HFF-Myc (cell line): ENCODE data around the gene FCER2.

Source experiments
- DNase-seq: peaks from one replicate; pipeline ENCODE4 v3.0.0-alpha.2; 2011; ENCODE audit warnings: low read depth; ENCODE audit errors: extremely low read depth
- H3K4me3 ChIP-seq: replicated peaks from 2 replicates; pipeline ENCODE4 v1.5.1; 2011; ENCODE audit warnings: low read depth, mild to moderate bottlenecking, control low read depth, low read length
- TF ChIP-seq, protein P1 (sequence below): IDR thresholded peaks from 2 replicates; pipeline ENCODE4 v1.5.1; 2012; ENCODE audit warnings: mild to moderate bottlenecking, low read depth, low read length, control low read depth; ENCODE audit errors: missing control alignments

FCER2 gene

DNA sequence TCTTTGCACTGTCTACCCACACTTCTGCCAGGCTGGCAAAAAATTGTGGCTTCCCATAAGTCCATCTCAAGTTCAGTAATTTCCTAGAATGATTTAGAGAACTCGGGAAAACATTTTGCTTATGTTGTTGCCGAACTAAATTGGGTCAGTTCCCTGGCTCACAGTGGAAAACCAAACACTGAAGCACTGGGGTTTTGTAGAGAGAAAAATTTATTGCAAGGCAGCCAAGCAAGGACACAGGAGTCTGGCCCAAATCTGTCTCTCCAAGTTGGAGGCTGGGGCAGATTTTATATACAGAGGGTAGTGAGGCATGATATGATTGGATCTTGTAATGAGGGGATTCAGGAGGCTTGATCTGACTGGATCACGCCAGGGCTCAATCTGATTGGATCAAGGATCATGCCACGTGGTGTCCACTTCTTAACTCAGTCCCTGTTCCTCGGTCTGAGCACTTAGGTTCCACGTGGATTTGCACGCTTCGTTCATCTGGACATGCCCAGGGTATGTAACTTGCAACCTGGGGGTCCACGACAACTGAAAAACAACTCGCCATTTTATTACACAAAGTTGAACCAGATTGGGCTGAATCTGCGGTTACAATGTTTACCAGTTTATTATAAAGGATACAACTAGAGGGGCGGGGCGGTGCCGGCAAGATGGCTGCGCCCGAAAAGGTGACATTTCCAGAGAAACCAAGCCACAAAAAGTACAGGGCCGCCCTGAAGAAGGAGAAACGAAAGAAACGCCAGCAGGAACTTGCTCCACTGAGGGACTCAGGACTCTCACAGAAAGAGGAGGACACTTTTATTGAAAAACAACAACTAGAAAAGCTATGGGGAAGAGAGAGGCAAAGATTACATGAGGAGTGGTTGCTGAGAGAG lies 38.1 kb upstream of the FCER2 start:
- TF ChIP-seq, protein P1, sequence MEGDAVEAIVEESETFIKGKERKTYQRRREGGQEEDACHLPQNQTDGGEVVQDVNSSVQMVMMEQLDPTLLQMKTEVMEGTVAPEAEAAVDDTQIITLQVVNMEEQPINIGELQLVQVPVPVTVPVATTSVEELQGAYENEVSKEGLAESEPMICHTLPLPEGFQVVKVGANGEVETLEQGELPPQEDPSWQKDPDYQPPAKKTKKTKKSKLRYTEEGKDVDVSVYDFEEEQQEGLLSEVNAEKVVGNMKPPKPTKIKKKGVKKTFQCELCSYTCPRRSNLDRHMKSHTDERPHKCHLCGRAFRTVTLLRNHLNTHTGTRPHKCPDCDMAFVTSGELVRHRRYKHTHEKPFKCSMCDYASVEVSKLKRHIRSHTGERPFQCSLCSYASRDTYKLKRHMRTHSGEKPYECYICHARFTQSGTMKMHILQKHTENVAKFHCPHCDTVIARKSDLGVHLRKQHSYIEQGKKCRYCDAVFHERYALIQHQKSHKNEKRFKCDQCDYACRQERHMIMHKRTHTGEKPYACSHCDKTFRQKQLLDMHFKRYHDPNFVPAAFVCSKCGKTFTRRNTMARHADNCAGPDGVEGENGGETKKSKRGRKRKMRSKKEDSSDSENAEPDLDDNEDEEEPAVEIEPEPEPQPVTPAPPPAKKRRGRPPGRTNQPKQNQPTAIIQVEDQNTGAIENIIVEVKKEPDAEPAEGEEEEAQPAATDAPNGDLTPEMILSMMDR, result no peak
- H3K4me3 ChIP-seq, result no peak overlapping the region
- no peak for DNase-seq

DNA sequence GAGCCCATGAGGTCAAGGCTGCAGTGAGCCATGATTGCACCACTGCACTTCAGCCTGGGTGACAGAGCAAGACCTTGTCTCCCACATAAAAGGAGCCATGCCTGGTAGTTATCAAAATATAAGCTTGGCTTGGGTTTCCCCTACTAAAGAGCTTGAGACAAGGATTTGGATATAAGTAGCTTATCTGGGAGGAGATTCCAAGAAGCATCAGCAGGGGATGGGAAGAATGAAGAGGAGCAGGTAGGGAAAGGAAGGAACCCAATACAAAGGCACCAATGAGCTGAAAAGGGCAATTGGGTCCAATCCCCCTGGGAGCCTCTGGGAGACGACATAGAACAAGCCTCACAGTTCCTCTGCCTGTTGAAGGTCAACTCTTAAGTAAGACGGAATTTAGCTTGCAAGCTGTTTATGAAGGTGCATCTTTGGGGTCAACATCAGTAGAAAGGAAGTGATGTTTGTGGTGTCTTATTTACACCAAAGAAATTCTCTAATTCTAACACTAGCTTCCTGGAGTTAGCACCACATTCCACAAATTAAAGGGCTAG lies 37.4 kb upstream of the FCER2 start:
- no peak for DNase-seq
- TF ChIP-seq, protein P1, result no peak

DNA sequence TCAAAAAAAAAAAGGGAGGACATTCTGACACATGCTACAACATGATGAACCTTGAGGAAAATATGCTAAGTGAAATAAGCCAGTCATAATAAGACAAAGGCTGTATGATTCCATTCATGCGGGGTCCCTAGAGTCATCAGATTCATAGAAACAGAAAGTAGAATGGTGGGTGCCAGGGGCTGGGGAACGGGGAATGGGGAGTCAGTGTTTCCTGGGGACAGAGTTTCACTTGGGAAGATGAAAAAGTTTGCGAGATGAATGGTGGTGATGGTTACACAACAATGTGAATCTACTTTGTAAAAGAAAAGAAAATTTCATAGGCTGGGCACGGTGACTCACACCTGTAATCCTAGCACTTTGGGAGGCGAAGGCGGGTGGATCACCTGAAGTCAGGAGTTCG lies 36.1 kb upstream of the FCER2 start:
- TF ChIP-seq, protein P1, result no peak
- no peak overlapping the region for H3K4me3 ChIP-seq
- no peak for DNase-seq

More for the DNA sequence above, 37.4 kb upstream of the FCER2 start:
- H3K4me3 ChIP-seq, result no peak overlapping the region

DNA sequence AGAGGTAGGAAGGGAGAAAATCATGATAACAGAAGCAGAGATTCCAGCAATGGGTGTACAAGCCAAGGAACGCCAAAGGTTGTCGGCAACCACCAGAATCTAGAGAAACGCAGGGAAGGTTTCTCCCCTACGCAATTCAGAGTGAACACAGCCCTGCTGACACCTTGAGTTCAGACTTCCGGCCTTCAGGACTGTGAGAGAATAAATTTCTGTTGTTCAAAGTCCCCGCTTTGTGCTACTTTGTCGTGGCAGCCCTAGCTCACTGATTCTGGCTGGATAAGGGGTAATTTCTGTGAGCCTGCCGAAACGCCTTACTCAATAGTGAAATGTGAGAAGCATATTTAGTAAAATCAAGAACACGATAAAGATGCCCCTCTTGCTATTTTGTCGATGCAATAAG lies 35.3 kb upstream of the FCER2 start:
- TF ChIP-seq, protein P1, result no peak
- H3K4me3 ChIP-seq, result no peak overlapping the region
- no peak for DNase-seq

DNA sequence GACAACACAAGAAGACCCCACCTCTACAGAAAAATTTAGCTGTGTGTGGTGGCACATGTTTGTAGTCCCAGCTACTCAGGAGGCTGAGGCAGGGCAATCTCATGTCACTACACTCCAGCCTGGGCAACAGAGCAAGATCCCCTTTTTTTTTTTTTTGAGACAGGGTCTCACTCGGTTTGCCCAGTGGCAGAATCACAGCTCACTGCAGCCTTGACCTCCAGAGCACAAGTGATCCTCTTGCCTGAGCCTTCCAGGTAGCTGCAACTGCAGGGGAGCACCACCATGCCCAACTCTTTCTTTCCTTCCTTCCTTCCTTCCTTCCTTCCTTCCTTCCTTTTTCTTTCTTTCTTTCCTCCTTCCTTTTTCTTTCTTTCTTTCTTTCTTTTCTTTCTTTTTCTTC lies 34.2 kb upstream of the FCER2 start:
- TF ChIP-seq, protein P1, result no peak
- H3K4me3 ChIP-seq, result no peak overlapping the region
- DNase-seq, result no peak

DNA sequence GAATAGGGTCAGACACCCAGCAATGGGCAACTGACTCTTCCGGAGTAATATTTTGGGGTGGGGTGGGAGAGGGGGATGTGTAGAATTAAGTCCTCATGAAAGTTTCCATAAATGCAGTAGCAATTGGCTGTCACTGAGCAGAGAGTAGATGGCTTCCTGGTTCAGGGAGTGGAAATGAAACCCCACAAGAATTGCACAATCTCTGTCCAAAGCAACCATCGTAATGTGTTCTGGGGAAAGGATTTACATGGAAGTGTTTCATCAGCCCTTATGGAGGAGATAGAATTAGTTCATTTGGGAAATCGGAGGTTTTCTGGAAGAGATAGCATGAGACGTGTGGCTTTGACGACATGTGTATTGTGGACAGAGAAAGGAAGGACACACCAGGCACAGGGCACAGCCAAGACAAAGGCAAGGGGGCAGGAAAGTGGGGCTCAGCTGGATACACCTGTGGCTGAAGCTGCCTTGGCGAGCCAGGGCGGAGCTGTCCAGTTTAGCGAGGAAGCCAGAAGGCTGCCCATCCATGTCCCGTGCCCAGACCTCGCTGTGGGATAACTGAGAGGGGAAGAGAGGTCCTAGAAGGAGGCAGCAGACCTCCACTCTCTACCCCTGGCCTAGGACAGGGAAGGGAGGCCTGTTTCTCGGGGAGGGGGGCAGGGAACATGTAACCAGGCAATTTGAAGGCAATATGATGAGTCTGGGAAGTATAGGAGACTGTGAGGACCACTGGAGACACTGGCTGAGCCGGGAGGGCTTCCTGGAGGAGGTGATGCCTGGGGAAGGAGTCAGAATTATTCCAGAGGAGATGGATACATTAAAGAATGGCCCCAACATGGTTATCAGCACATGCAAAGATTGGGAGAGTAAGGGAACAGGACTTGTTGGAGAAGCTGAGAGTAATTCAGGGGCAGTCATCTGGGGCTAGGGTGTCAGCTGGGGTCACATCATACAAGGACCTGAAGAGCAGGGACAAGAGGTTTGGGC lies 32.6 kb upstream of the FCER2 start:
- no peak overlapping the region for H3K4me3 ChIP-seq
- TF ChIP-seq, protein P1, result no peak
- DNase-seq, result no peak
